PC-3 (cell line): Measurements from ENCODE around the gene ZNF514. TPM values are rescaled to one million over a fixed set of nuclear protein-coding genes. Genes with fewer than 3 reads are reported as not detected.

Source experiments
- ATAC-seq: fragments of 200-7000 bp; cut with Tn5 transposase; 2 replicates; pipeline ENCODE4 v1.9.1; 2020; ENCODE audit warnings: mild to moderate bottlenecking, moderate library complexity
- BruUV-seq: library from RNA; stranded (reverse); fragments of 400-500 nt; replicated peaks from 2 replicates; lab custom pipeline; 2021; lab: Mats Ljungman, UMichigan
- CTCF ChIA-PET: fragments of 300-600 bp; sonication (Branson Sonifier 250); formaldehyde crosslinking; loops from one replicate; lab custom pipeline; 2022; ENCODE audit warnings: antibody characterized with exemption; lab: Charles Lee
- POLR2A ChIA-PET: fragments of 300-600 bp; sonication (Branson Sonifier 250); formaldehyde crosslinking; loops from one replicate; lab custom pipeline; 2022; ENCODE audit warnings: antibody characterized with exemption; ENCODE audit not compliant: unreplicated experiment; lab: Charles Lee
- DNase-seq: peaks from one replicate; pipeline ENCODE4 v3.0.0-alpha.2; 2015
- H2AFZ ChIP-seq: fragments of 300-600 bp; sonication (generic); 2 replicates; pipeline ENCODE4 v1.6.0; 2016; ENCODE audit warnings: antibody characterized with exemption, low read length
- H3F3A ChIP-seq: fragments of 300-600 bp; sonication (generic); one replicate; pipeline ENCODE4 v1.6.0; 2017; ENCODE audit warnings: antibody characterized with exemption, low read length, control low read depth, mild to moderate bottlenecking; ENCODE audit not compliant: unreplicated experiment
- H3K27ac ChIP-seq: fragments of 300-600 bp; sonication (generic); 2 replicates; pipeline ENCODE4 v1.5.1; 2016; ENCODE audit warnings: mild to moderate bottlenecking, low read length
- H3K27me3 ChIP-seq: fragments of 300-600 bp; sonication (generic); 2 replicates; pipeline ENCODE4 v1.6.1; 2016; ENCODE audit warnings: low read length, mixed read lengths
- H3K36me3 ChIP-seq: fragments of 300-600 bp; sonication (generic); 2 replicates; pipeline ENCODE4 v1.6.1; 2016; ENCODE audit warnings: low read depth, mixed run types, low read length, mixed read lengths
- H3K4me1 ChIP-seq: fragments of 300-600 bp; sonication (generic); 2 replicates; pipeline ENCODE4 v1.5.1; 2016; ENCODE audit warnings: low read length; ENCODE audit not compliant: insufficient read depth
- H3K4me2 ChIP-seq: fragments of 300-600 bp; sonication (generic); 2 replicates; pipeline ENCODE4 v1.6.0; 2016; ENCODE audit warnings: low read length
- H3K4me3 ChIP-seq: fragments of 300-600 bp; sonication (generic); 2 replicates; pipeline ENCODE4 v1.5.1; 2016; ENCODE audit warnings: mild to moderate bottlenecking, low read length, mixed read lengths
- H3K79me2 ChIP-seq: fragments of 300-600 bp; sonication (generic); 2 replicates; pipeline ENCODE4 v1.6.1; 2017; ENCODE audit warnings: low read length, mixed read lengths
- H3K9ac ChIP-seq: fragments of 300-600 bp; sonication (generic); 2 replicates; pipeline ENCODE4 v1.6.0; 2016; ENCODE audit warnings: mild to moderate bottlenecking, low read length
- H3K9me2 ChIP-seq: fragments of 300-600 bp; sonication (generic); replicated peaks from 2 replicates; pipeline ENCODE4 v1.6.1; 2016; ENCODE audit warnings: mixed run types, low read length, mixed read lengths
- H3K9me3 ChIP-seq: fragments of 300-600 bp; sonication (generic); 2 replicates; pipeline ENCODE4 v1.6.1; 2016; ENCODE audit warnings: low read length, mixed read lengths
- H4K20me1 ChIP-seq: fragments of 300-600 bp; sonication (generic); 2 replicates; pipeline ENCODE4 v1.6.1; 2016; ENCODE audit warnings: low read length, mixed read lengths
- EZH2 ChIP-seq: fragments of 300-600 bp; sonication (generic); IDR thresholded peaks from one replicate; pipeline ENCODE4 v1.6.1; 2017; ENCODE audit warnings: antibody characterized with exemption, mild to moderate bottlenecking, low read length; ENCODE audit not compliant: unreplicated experiment
- EZH2phosphoT487 ChIP-seq: fragments of 300-600 bp; sonication (generic); IDR thresholded peaks from 2 replicates; pipeline ENCODE4 v1.6.1; 2018; ENCODE audit warnings: mild to moderate bottlenecking, antibody characterized with exemption, low read length, borderline replicate concordance
- intact Hi-C: fragments of 100-400 bp; cut with micrococcal nuclease; formaldehyde crosslinking; loops from 2 replicates; pipeline ENCODE4 v1.9.0; 2023
- total RNA-seq: library from RNA; depleted of rRNA; stranded (reverse); fragments of >200 nt; gene quantifications from 2 replicates; pipeline ENCODE4 v1.2.3, GENCODE V29; 2014
- TF ChIP-seq, protein P1 (sequence below): fragments of 300-600 bp; sonication (generic); conservative IDR thresholded peaks from 2 replicates; pipeline ENCODE4 v1.5.1; 2017; ENCODE audit warnings: antibody characterized with exemption, low read depth, mild to moderate bottlenecking, low read length

The ZNF514 gene
- total RNA-seq, 1 experiment from 2014 or later, result 6.6 TPM

DNA sequence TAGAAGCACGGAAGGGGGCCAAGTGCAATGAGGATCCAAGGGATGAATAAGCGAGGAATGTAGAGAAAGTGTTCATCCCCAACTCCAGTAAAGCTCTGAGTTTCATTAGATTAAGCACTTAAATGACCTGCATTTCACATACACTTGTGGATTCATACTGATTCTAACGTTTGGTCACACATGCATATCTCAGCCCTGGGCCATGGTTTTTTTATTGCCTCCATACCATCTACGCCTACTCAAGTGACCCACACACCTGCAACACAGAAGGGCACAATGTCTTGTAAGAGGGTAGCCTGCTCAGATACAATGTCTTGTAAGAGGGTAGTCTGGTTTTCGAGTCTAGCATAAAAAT, 37.5 kb downstream of the ZNF514 start:
- no peaks in the 10 kb centered on the region for H3F3A ChIP-seq
- no peak overlapping the region for H3K27ac ChIP-seq
- H3K79me2 ChIP-seq, result peaks cover 47% of the 10 kb centered on the region
- TF ChIP-seq EZH2phosphoT487, result no peak
- TF ChIP-seq, protein P1, sequence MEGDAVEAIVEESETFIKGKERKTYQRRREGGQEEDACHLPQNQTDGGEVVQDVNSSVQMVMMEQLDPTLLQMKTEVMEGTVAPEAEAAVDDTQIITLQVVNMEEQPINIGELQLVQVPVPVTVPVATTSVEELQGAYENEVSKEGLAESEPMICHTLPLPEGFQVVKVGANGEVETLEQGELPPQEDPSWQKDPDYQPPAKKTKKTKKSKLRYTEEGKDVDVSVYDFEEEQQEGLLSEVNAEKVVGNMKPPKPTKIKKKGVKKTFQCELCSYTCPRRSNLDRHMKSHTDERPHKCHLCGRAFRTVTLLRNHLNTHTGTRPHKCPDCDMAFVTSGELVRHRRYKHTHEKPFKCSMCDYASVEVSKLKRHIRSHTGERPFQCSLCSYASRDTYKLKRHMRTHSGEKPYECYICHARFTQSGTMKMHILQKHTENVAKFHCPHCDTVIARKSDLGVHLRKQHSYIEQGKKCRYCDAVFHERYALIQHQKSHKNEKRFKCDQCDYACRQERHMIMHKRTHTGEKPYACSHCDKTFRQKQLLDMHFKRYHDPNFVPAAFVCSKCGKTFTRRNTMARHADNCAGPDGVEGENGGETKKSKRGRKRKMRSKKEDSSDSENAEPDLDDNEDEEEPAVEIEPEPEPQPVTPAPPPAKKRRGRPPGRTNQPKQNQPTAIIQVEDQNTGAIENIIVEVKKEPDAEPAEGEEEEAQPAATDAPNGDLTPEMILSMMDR, result no peak
- TF ChIP-seq EZH2, result no peak
- H3K4me3 ChIP-seq, result peak overlapping the region; percentile 88
- H2AFZ ChIP-seq, result peak overlapping the region; percentile 98
- intact Hi-C loops, result no loop called here
- peak overlapping the region; percentile 99 for H3K9ac ChIP-seq
- peaks cover 25% of the 10 kb centered on the region for H3K4me1 ChIP-seq
- ChIA-PET POLR2A (interaction anchor here (0.6 to 0.8 kb wide), 2 partner anchors 44 to 64 kb away, joined by 3 to 6 read pairs; no protein-coding TSS in a partner anchor), CTCF (interaction anchor here (0.6 kb wide), 1 partner anchor 15 kb away, joined by 4 read pairs; no protein-coding TSS in a partner anchor)
- H3K9me2 ChIP-seq, result no peaks in the 10 kb centered on the region
- peaks cover 11% of the 10 kb centered on the region; the same call in 1 of the 2 replicates for H4K20me1 ChIP-seq
- BruUV-seq, result no TSS peak
- ATAC-seq (peak; percentile 13), DNase-seq (no peak)
- no peaks in the 10 kb centered on the region for H3K9me3 ChIP-seq
- H3K4me2 ChIP-seq, result peak overlapping the region; percentile 99
- peaks cover 5% of the 10 kb centered on the region for H3K36me3 ChIP-seq
- H3K27me3 ChIP-seq, result no peaks in the 10 kb centered on the region

DNA sequence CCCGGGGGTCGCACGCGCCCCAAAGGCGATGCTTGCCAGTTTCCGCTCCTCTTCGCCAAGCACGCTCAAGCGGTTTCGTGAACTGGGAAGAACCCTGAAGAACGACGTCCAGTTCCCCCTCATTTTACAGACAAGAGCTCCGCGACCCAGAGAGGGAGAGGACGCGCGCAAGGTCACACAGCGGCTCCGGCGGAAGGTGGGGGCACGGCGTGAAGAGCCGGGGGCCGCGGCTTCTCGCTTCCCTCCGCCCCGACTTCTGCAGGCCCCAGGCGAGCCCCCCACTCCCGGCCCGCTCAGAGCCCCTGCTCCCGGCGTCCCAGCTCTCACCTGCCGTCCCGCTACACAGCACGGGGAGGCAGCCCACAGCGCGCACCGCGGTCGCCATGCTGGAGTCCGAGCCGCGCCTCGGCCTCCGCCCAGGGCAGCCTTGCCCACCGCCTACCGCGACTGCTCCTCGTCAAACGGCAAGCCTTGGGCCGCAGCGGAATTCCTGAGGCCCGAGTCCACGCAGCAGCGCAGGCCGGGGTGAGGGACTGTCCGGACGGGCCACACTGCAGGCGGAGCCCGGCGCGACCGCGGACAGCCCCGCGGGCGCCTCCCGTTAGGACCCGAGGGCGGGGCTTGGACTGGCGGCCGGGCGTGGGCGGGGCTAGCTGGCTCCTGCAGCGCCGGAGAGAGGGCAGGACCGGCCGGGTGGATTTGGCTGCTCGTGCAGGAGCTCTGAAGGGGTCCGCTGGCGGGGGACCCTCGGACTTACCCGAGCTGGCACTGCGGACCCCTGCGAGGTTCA, 38.0 kb downstream of the ZNF514 start, which contains the start of gene MRPS5:
Gene MRPS5, minus strand, starts transcription at position 402 of the 790 bp plus-strand sequence. Its CDS starts 17 bp downstream, at position 385.
- H3K4me3 ChIP-seq, result peak within 1 kb of the TSS; percentile 88
- H3K27ac ChIP-seq, result peak within 1 kb of the TSS; percentile 81
- CTCF ChIA-PET, result no interaction called here
- no peaks in the 10 kb centered on the region for H3K27me3 ChIP-seq
- peaks cover 11% of the 10 kb centered on the region; the same call in 1 of the 2 replicates for H4K20me1 ChIP-seq
- H3F3A ChIP-seq, result no peaks in the 10 kb centered on the region
- BruUV-seq, result no TSS peak
- intact Hi-C loops, result no loop called here
- no peaks in the 10 kb centered on the region for H3K9me2 ChIP-seq
- H3K4me2 ChIP-seq, result peak within 1 kb of the TSS; percentile 99
- H2AFZ ChIP-seq, result peak within 1 kb of the TSS; percentile 98
- H3K36me3 ChIP-seq, result peaks cover 8% of the 10 kb centered on the region
- peaks cover 49% of the 10 kb centered on the region for H3K79me2 ChIP-seq
- peaks cover 25% of the 10 kb centered on the region for H3K4me1 ChIP-seq
- H3K9ac ChIP-seq, result peak within 1 kb of the TSS; percentile 99
- no peak for TF ChIP-seq EZH2phosphoT487
- TF ChIP-seq, protein P1, result no peak
- no peak for TF ChIP-seq EZH2
- ATAC-seq (peak; percentile 92), DNase-seq (peak; percentile 79)
- H3K9me3 ChIP-seq, result no peaks in the 10 kb centered on the region
- POLR2A ChIA-PET, result interaction anchor here (0.6 to 1.1 kb wide), 3 partner anchors 43 to 65 kb away, joined by 3 to 6 read pairs (median 4); no protein-coding TSS in a partner anchor

DNA sequence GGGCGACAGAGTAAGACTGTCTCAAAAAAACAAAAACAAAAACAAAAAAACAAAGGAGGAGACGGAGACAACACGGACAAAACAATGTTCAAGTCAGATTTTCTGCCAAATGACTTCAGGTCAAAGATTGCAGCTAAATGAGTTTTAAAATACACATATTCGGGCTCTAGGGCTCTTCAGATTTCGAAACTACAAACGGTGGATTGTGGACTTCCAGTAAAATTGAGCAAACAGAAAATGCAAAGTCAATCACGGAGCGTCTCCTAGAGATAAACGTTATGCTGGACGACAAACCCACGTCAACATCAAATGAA, 38.6 kb downstream of the ZNF514 start:
- intact Hi-C loops, result no loop called here
- ATAC-seq, result peak; percentile 2; the same call in 1 of the 2 replicates
- TF ChIP-seq EZH2 (no peak), EZH2phosphoT487 (no peak)
- TF ChIP-seq, protein P1, result no peak

More for the DNA sequence above, 38.6 kb downstream of the ZNF514 start:
- no peak for DNase-seq
- Histone ChIP-seq H3K9me3 (no peaks in the 10 kb centered on the region), H3K4me2 (peak overlapping the region; percentile 99), H3K27ac (peak overlapping the region; percentile 81), H3K79me2 (peaks cover 52% of the 10 kb centered on the region), H3K27me3 (no peaks in the 10 kb centered on the region), H2AFZ (peak overlapping the region; percentile 98), H3K4me1 (peaks cover 25% of the 10 kb centered on the region), H3K36me3 (peaks cover 11% of the 10 kb centered on the region), H3K9me2 (no peaks in the 10 kb centered on the region), H3K4me3 (peak overlapping the region; percentile 88), H3F3A (no peaks in the 10 kb centered on the region), H3K9ac (peak overlapping the region; percentile 99), H4K20me1 (peaks cover 11% of the 10 kb centered on the region; the same call in 1 of the 2 replicates)
- no TSS peak for BruUV-seq
- POLR2A ChIA-PET, result interaction anchor here (1.1 kb wide), 1 partner anchor 44 kb away, joined by 4 read pairs; no protein-coding TSS in a partner anchor
- CTCF ChIA-PET, result no interaction called here
